GM13977 (cell line): ENCODE results near the gene CDK3.
"Not testable (repeated sequence)": the region's sequence is repeated elsewhere in the genome, so short reads cannot be mapped to it uniquely, and the experiment has no call there.

Experiments used
- DNase-seq: peaks from one replicate; pipeline ENCODE4 v3.0.0; 2012; ENCODE audit warnings: low spot score
- in situ Hi-C: fragments of 300-500 bp; cut with MboI; formaldehyde crosslinking; loops from one replicate; pipeline ENCODE4 v1.12.0; 2022; ENCODE audit warnings: low sequenced_read_pairs, low pct_unique_long_range_greater_than_20kb, mixed read lengths, inconsistent platforms; ENCODE audit not compliant: unreplicated experiment
- TF ChIP-seq, protein P1 (sequence below): IDR thresholded peaks from 2 replicates; pipeline ENCODE4 v1.5.1; 2012; ENCODE audit warnings: mild to moderate bottlenecking, control low read depth; ENCODE audit not compliant: insufficient read depth; ENCODE audit errors: extremely low read depth, missing control alignments

Gene CDK3

DNA sequence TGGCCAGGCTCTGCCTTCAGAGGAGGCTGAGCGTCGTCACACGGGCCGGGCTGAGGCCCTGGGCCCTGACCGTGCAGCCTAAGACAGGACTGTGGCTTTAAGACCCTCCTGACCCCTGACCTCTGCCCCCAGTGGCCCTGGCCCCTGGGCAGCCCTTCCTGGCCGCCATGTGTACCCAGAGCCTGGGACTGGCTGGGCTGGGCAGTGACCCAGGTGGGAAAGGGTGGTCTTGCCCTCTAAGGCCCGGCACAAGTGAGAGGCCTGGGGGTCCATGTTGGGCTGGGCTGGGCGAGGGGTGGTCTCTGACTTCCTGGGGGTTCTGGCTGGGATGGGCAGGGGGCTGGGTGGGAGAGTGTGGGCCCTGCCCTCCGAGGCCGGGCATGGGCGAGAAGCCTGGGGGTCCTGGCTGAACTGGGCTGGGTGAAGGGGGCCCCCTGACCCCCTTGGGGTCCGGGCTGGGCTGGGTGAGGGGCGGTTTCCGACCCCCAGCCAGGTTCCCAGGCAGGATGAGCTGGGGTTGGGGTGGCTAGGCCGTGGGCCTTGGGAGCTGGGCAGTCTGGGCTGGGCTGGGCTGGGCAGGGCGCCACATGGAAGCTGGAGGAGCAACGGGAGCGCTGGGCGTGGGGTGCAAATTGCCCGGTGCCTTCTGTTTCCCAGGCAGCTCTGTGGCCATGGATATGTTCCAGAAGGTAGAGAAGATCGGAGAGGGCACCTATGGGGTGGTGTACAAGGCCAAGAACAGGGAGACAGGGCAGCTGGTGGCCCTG, at the start of gene CDK3:
Gene CDK3 (plus strand): TSS at position 101 of the 767 bp plus-strand sequence. CDS start 571 bp downstream, at position 672.
- in situ Hi-C loops = loop anchor here (10.0 kb wide), 1 partner anchor 96 kb away; the partner anchor contains the start of gene MRPL38
- DNase-seq = peak; percentile 22
- TF ChIP-seq, protein P1, sequence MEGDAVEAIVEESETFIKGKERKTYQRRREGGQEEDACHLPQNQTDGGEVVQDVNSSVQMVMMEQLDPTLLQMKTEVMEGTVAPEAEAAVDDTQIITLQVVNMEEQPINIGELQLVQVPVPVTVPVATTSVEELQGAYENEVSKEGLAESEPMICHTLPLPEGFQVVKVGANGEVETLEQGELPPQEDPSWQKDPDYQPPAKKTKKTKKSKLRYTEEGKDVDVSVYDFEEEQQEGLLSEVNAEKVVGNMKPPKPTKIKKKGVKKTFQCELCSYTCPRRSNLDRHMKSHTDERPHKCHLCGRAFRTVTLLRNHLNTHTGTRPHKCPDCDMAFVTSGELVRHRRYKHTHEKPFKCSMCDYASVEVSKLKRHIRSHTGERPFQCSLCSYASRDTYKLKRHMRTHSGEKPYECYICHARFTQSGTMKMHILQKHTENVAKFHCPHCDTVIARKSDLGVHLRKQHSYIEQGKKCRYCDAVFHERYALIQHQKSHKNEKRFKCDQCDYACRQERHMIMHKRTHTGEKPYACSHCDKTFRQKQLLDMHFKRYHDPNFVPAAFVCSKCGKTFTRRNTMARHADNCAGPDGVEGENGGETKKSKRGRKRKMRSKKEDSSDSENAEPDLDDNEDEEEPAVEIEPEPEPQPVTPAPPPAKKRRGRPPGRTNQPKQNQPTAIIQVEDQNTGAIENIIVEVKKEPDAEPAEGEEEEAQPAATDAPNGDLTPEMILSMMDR = no peak

DNA sequence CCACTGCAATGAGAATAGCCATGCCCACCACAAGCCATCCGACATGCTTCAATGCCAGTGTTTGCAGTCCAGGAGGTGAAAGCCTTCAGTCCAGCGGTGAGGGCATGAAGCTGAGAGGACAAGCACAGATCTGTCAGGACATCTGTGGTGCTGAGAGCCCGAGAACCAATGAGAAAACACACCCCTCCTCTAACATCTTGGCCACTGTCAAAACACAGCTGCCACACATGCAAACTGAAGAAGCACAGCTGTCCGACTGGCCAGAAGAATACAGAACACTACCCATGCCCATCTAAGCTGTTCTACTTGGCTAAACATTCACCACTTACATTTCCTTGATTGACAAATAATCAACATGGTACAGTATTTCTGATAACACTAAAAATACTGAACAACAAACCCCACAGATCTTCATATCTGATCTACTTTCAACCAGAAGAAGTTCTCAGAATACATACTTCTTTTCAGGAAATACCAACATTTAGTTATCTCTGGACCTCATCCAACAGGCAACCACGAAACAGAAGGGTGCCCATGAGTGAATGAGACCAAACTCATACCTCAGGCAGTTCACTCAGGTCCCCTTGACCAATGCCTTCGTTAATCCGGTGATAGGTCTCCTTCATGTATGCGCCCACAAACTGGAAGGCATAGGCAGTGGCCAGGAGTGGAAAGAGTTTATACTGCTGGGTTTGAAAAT, 49.6 kb upstream of the CDK3 start:
- in situ Hi-C loops = no loop called here
- TF ChIP-seq, protein P1 = no peak
- no peak for DNase-seq

DNA sequence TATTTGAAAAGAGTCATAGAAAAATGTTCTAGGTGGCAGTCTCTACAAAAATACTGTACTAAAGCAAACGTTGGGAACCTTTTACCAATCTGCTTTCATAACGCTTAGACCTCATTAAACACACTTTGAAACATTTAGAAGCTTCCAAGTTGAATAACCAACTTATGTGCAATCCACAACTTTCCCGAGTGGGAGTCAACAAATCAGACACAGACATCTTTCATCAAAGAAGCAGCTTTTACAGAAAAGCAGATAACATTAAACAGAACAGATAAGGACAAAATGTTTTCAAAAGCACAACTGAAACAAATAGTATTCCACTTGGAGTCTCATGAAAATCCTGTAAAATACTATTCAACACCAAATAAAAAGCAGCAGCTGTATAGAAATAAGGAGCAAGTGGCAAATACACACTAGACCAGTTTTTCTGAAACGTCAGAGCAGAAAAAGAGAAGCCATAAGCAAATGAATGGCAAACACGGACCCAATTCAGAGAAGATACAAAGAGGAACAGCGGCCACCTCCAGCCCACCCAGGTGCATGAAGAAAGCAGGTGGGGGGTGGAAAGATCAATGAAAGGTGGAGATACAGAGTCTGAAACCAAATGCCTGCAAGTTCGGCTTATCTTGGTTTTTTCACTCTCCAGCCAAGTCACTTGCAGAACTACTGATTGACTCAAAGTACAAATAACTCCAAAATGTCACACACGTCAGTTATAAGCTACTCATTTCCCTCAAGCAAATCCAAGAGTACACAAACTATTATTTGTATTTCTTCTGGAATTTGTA, 41.4 kb upstream of the CDK3 start:
- DNase-seq = no peak
- in situ Hi-C loops = no loop called here
- TF ChIP-seq, protein P1 = no peak

DNA sequence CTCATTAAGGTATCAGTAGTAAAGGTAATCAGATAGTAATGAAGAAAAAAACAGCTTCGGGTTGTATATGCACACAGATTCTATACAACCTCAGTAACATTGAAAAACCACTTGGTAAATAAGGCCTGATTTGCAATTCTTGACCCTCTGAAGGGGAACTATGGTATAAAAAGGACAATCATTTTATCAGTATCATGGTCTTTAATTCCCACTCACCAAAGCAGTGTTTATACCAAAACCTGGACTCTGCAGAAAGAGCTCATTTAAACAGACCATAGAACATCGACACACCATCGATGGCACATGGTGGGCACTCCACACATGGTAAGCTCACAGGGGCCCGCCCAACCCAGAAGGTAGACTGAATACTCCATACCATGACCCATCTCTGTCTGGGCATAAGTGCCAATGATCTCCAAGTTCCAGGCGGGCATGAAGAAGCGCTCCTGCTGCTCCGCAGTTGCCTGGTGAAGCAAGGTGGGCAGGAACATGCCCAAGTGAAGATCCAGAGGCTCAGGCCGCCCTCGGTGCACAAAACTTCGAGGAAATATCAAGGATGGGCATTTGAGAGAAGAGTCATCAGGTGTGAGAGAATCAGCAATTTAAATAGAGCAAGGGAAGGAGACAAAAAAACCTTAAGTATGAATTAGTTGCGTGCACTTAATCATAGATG, 40.7 kb upstream of the CDK3 start:
- in situ Hi-C loops = no loop called here
- DNase-seq = no peak
- TF ChIP-seq, protein P1 = no peak

DNA sequence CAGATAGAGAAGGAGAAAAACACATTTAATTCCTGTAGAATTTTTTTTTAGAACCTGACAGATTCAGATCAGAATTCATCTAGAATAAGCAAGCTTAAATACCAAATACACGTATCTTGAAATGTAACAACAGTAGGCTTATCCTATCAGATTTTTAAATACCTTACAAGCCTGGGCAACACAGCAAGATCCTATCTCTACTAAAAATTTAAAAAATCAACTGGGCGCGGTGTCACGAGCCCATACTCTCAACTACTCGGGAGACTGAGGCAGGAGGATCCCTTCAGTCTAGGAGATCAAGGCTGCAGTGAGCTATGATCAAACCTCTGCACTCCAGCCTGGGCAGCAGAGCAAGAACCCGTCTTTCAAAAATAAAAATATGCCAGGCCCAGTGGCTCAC, 35.2 kb upstream of the CDK3 start:
- DNase-seq = no peak
- in situ Hi-C loops = no loop called here

DNA sequence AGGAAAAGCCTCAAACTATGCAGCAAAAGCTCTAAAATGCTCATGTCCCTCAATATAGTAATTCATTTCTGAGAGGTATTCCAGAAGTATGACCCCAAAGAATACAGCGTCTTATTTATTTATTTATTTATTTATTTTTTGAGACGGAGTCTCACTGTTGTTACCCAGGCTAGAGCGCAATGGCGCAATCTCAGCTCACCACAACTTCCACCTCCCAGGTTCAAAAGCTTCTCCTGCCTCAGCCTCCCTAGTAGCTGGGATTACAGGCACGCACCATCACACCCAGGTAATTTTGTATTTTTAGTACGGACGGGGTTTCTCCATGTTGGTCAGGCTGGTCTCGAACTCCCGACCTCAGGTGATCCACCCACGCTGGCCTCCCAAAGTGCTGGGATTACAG, 31.6 kb upstream of the CDK3 start:
- DNase-seq, in situ Hi-C loops: not testable (repeated sequence)

More for the DNA sequence above, 35.2 kb upstream of the CDK3 start:
- TF ChIP-seq, protein P1 = no peak
